Neural progenitor cell (in vitro differentiated cells): Measurements from ENCODE around the gene TNN. TPM values are rescaled to one million over a fixed set of nuclear protein-coding genes. Genes with fewer than 3 reads are reported as not detected.

ENCODE experiments used
- DNase-seq: peaks from one replicate; pipeline ENCODE4 v3.0.0-alpha.2; 2016; ENCODE audit warnings: low spot score
- H2AFZ ChIP-seq: fragments of 200-600 bp; sonication (generic); replicated peaks from 2 replicates; pipeline ENCODE4 v1.6.1; 2016; ENCODE audit warnings: antibody characterized with exemption
- H3F3A ChIP-seq: fragments of 200-600 bp; sonication (generic); 2 replicates; pipeline ENCODE4 v1.6.1; 2016; ENCODE audit warnings: antibody characterized with exemption, low read depth
- H3K27ac ChIP-seq: fragments of 200-600 bp; sonication (generic); 2 replicates; pipeline ENCODE4 v1.5.1; 2016; ENCODE audit warnings: mild to moderate bottlenecking
- H3K27me3 ChIP-seq: fragments of 200-600 bp; sonication (generic); 2 replicates; pipeline ENCODE4 v1.6.1; 2016; ENCODE audit warnings: mild to moderate bottlenecking, moderate library complexity
- H3K36me3 ChIP-seq: fragments of 200-600 bp; sonication (generic); 2 replicates; pipeline ENCODE4 v1.5.1; 2016
- H3K4me1 ChIP-seq: fragments of 200-600 bp; sonication (generic); 2 replicates; pipeline ENCODE4 v1.6.1; 2016; ENCODE audit warnings: mixed run types
- H3K4me2 ChIP-seq: fragments of 200-600 bp; sonication (generic); 2 replicates; pipeline ENCODE4 v1.6.1; 2016
- H3K4me3 ChIP-seq: fragments of 200-600 bp; sonication (generic); 2 replicates; pipeline ENCODE4 v1.5.1; 2016
- H3K79me2 ChIP-seq: fragments of 200-600 bp; sonication (generic); 2 replicates; pipeline ENCODE4 v1.6.1; 2016; ENCODE audit warnings: low read depth
- H3K9ac ChIP-seq: fragments of 200-600 bp; sonication (generic); 2 replicates; pipeline ENCODE4 v1.6.1; 2016
- H3K9me3 ChIP-seq: fragments of 200-600 bp; sonication (generic); 2 replicates; pipeline ENCODE4 v1.5.1; 2016; ENCODE audit warnings: low read depth
- H4K20me1 ChIP-seq: fragments of 200-600 bp; sonication (generic); 2 replicates; pipeline ENCODE4 v1.6.1; 2016; ENCODE audit warnings: low read depth
- H3K27ac Mint-ChIP-seq: 3 replicates; pipeline ENCODE4 v1.8.0; 2021; ENCODE audit warnings: mixed read lengths
- H3K27me3 Mint-ChIP-seq: 2 replicates; pipeline ENCODE4 v1.8.0; 2022; ENCODE audit warnings: low read depth, mild to moderate bottlenecking, inconsistent platforms, moderate library complexity, mixed read lengths; ENCODE audit not compliant: insufficient read depth
- H3K36me3 Mint-ChIP-seq: 3 replicates; pipeline ENCODE4 v1.8.0; 2021; ENCODE audit warnings: mixed read lengths
- H3K4me1 Mint-ChIP-seq: 3 replicates; pipeline ENCODE4 v1.8.0; 2021; ENCODE audit warnings: mixed read lengths
- H3K4me3 Mint-ChIP-seq: 3 replicates; pipeline ENCODE4 v1.8.0; 2021; ENCODE audit warnings: mild to moderate bottlenecking, moderate library complexity, mixed read lengths
- H3K9me3 Mint-ChIP-seq: 3 replicates; pipeline ENCODE4 v1.8.0; 2020; ENCODE audit warnings: mixed read lengths
- EZH2 ChIP-seq: fragments of 200-600 bp; sonication (generic); IDR thresholded peaks from 2 replicates; pipeline ENCODE4 v1.6.1; 2017; ENCODE audit warnings: antibody characterized with exemption, mild to moderate bottlenecking, moderate library complexity
- EZH2phosphoT487 ChIP-seq: fragments of 200-600 bp; sonication (generic); IDR thresholded peaks from 2 replicates; pipeline ENCODE4 v1.6.1; 2017; ENCODE audit warnings: antibody characterized with exemption
- total RNA-seq: library from RNA; depleted of rRNA; stranded (reverse); fragments of >200 nt; gene quantifications from 2 replicates; pipeline ENCODE4 v1.2.3, GENCODE V29; 2015; ENCODE audit warnings: low replicate concordance
- TF ChIP-seq, protein P1 (sequence below): fragments of 200-600 bp; sonication (generic); IDR thresholded peaks from 2 replicates; pipeline ENCODE4 v1.5.1; 2017; ENCODE audit warnings: antibody characterized with exemption, mild to moderate bottlenecking

TNN gene
- total RNA-seq, 1 donor from 2014 or later, result not detected

DNA sequence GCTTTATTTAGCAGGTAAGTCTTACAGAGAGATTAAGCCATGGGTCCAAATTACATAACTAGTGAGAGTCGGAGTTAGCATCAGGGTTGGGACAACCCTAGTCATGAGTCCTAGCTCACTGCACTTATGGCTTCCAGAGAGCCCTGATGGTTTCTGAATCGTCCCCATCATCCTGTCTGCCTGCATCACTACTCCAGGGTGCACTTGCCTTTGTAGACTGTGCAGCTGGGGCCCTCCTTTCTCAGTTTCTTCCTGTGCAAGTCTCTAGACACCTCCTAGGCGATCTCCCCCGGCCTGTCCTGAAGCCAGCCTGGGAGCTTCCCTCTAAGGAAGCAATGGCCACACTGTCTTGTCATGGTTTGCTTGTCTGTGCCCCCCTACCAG lies 87.8 kb downstream of the TNN start:
- Histone ChIP-seq H3K4me2 (no peak overlapping the region), H3K27ac (no peak overlapping the region), H2AFZ (no peak overlapping the region), H4K20me1 (no peaks in the 10 kb centered on the region), H3K27me3 (peaks cover 28% of the 10 kb centered on the region), H3K9me3 (no peaks in the 10 kb centered on the region), H3K79me2 (no peaks in the 10 kb centered on the region), H3F3A (no peaks in the 10 kb centered on the region), H3K9ac (no peak overlapping the region), H3K4me3 (no peak overlapping the region), H3K36me3 (no peaks in the 10 kb centered on the region), H3K4me1 (peaks cover 5% of the 10 kb centered on the region)
- Mint-ChIP-seq H3K36me3 (no peaks in the 10 kb centered on the region), H3K27ac (no peak overlapping the region), H3K4me1 (peaks cover 12% of the 10 kb centered on the region), H3K27me3 (peaks cover 6% of the 10 kb centered on the region), H3K9me3 (no peaks in the 10 kb centered on the region), H3K4me3 (no peak overlapping the region)
- no peak for DNase-seq
- TF ChIP-seq, protein P1, sequence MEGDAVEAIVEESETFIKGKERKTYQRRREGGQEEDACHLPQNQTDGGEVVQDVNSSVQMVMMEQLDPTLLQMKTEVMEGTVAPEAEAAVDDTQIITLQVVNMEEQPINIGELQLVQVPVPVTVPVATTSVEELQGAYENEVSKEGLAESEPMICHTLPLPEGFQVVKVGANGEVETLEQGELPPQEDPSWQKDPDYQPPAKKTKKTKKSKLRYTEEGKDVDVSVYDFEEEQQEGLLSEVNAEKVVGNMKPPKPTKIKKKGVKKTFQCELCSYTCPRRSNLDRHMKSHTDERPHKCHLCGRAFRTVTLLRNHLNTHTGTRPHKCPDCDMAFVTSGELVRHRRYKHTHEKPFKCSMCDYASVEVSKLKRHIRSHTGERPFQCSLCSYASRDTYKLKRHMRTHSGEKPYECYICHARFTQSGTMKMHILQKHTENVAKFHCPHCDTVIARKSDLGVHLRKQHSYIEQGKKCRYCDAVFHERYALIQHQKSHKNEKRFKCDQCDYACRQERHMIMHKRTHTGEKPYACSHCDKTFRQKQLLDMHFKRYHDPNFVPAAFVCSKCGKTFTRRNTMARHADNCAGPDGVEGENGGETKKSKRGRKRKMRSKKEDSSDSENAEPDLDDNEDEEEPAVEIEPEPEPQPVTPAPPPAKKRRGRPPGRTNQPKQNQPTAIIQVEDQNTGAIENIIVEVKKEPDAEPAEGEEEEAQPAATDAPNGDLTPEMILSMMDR, result no peak
- TF ChIP-seq EZH2phosphoT487, result no peak

DNA sequence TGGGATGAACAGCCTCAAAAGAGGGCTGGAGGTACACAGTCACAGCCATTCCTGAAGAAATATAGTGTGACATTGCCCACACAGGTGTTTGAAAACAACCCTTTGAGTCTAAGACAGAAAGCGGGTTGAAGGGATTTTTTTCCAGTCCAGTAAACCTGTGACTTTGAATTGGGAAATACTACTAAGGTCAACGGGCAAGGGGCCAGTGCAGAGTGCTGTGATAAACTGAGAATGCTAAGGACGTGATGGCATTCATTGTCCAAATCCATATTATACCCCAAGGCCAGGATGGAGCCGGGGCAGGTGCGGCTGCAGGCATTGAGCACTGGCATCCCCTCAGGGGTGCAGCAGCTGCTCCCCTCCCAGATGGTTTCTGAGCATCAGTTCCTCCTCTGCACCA lies 88.3 kb downstream of the TNN start:
- H3K4me1 ChIP-seq, result peaks cover 5% of the 10 kb centered on the region
- no peak overlapping the region for H3K9ac ChIP-seq
- H3K4me2 ChIP-seq, result no peak overlapping the region
- Mint-ChIP-seq H3K4me1 (peaks cover 12% of the 10 kb centered on the region), H3K4me3 (no peak overlapping the region), H3K27me3 (peaks cover 2% of the 10 kb centered on the region), H3K36me3 (no peaks in the 10 kb centered on the region), H3K9me3 (no peaks in the 10 kb centered on the region), H3K27ac (no peak overlapping the region)
- no peaks in the 10 kb centered on the region for H3K79me2 ChIP-seq
- no peak overlapping the region for H3K4me3 ChIP-seq
- DNase-seq, result no peak
- no peaks in the 10 kb centered on the region for H3K36me3 ChIP-seq
- H2AFZ ChIP-seq, result no peak overlapping the region
- H3K27ac ChIP-seq, result no peak overlapping the region
- no peaks in the 10 kb centered on the region for H4K20me1 ChIP-seq
- H3F3A ChIP-seq, result no peaks in the 10 kb centered on the region
- no peaks in the 10 kb centered on the region for H3K9me3 ChIP-seq
- H3K27me3 ChIP-seq, result peaks cover 23% of the 10 kb centered on the region
- TF ChIP-seq EZH2phosphoT487 (no peak), EZH2 (no peak)
- TF ChIP-seq, protein P1, result no peak

DNA sequence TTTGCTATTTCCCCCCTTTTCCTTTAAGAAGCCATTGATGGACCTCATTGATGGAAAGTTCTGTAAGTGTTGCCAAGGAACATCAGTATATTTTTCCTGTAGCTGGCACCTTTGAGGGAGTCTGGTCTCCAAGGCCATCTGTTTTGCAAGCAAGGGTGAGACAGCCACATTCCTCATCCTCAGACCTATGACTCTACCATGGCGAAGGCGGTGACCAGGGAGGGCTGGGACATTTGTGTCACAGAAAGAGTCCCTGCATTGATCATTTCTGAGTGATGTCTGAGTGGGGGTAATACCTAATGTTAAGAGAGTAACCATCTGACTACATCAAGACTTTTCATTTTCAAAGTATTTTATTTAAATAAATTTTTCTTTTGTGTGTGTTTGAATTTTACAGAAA lies 89.6 kb downstream of the TNN start:
- DNase-seq, result no peak
- Histone ChIP-seq H3K36me3 (no peaks in the 10 kb centered on the region), H3K9me3 (no peaks in the 10 kb centered on the region), H4K20me1 (no peaks in the 10 kb centered on the region), H3K4me3 (no peak overlapping the region), H3K27ac (no peak overlapping the region), H3K4me1 (peaks cover 4% of the 10 kb centered on the region), H3K4me2 (no peak overlapping the region), H3K79me2 (no peaks in the 10 kb centered on the region), H3K9ac (no peak overlapping the region), H3K27me3 (peaks cover 11% of the 10 kb centered on the region), H3F3A (no peaks in the 10 kb centered on the region), H2AFZ (no peak overlapping the region)
- Mint-ChIP-seq H3K27me3 (peaks cover 5% of the 10 kb centered on the region), H3K27ac (no peak overlapping the region), H3K9me3 (no peaks in the 10 kb centered on the region), H3K4me3 (no peak overlapping the region), H3K36me3 (no peaks in the 10 kb centered on the region), H3K4me1 (peaks cover 11% of the 10 kb centered on the region)
- TF ChIP-seq EZH2phosphoT487 (no peak), EZH2 (no peak)
- TF ChIP-seq, protein P1, result no peak
